Measurements from ENCODE around the gene GAS2L1. TPM values are rescaled to one million over a fixed set of nuclear protein-coding genes. Genes with fewer than 3 reads are reported as not detected.

GAS2L1 gene
- polyA plus RNA-seq, 2 of the 4 experiments (the other 2 are of a cell fraction) = 7.6 to 17.2 TPM

DNA sequence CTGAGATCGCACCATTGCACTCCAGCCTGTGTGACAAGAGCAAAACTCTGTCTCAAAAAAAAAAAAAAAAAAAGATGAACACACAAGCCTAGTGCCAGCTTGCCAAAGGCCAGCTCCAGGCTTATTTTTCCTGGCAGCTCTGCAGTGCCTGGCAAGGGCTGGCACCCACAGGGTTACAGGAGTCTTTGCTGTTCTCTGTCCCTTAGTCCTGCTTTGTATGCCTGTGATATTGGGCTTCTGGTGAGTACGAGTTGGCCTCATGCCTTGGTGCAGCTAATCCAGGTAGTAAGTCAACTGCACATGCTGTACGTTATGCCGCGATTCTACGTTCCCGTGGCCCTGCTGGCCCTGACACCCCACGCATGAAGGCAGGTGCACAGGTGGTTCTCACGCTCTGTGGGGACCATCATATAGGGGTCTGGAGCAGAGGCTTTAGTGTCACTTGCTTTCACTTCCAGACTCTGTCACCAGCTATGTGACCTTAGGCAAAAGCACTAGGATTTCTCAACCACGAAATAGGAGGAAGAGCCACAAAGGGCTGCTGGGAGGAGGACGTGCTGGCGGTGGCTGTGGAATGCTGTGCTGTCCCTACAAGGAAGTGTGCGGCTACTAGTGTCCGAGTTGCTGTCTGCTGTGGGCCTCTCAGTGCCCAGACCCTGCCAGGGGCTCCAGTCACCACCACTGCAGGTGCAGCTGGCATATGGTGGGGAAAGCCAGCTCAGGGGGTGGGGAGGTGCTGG is 30.5 kb downstream of the GAS2L1 start:
- TF ChIP-seq ZC3H11A (IDR thresholded peaks at IDR 0.05) (no peak), CTCF (IDR thresholded peaks at IDR 0.05) (no peak), FOSB (CRISPR knock-in tag; IDR thresholded peaks at IDR 0.05) (no peak), FOXS1 (CRISPR knock-in tag; IDR thresholded peaks at IDR 0.05) (no peak), MAFK (IDR thresholded peaks at IDR 0.05; ENCODE audit: partially characterized antibody) (no peak), PHF8 (IDR thresholded peaks at IDR 0.05; ENCODE audit: borderline replicate concordance, low read depth) (no peak), TP53 (CRISPR knock-in tag; IDR thresholded peaks at IDR 0.05) (no peak), MYC (IDR thresholded peaks at IDR 0.05; ENCODE audit: borderline replicate concordance, low read length) (no peak)
- TF ChIP-seq, protein P1, sequence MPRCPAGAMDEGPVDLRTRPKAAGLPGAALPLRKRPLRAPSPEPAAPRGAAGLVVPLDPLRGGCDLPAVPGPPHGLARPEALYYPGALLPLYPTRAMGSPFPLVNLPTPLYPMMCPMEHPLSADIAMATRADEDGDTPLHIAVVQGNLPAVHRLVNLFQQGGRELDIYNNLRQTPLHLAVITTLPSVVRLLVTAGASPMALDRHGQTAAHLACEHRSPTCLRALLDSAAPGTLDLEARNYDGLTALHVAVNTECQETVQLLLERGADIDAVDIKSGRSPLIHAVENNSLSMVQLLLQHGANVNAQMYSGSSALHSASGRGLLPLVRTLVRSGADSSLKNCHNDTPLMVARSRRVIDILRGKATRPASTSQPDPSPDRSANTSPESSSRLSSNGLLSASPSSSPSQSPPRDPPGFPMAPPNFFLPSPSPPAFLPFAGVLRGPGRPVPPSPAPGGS (IDR thresholded peaks at IDR 0.05) = no peak
- Histone ChIP-seq H3K4me1 (peaks cover 5% of the 10 kb centered on the region; the same call in 2 of the 3 replicates), H3K27ac (no peak overlapping the region), H3K9me3 (no peaks in the 10 kb centered on the region), H3K4me2 (no peak overlapping the region), H3K4me3 (no peak overlapping the region)
- DNase-seq (ENCODE audit: low read depth in 1 of 2, low spot score in 1 of 2) (no peak), FAIRE-seq (peak; percentile 7), ATAC-seq (no peak)
- CTCF ChIA-PET = interaction anchor here (0.7 kb wide), 1 partner anchor 30 kb away, joined by 3 read pairs; the partner anchor contains the start of gene GAS2L1
- 92% methylated on average over 14 of the region's 14 CpGs for WGBS (ENCODE audit: missing lambda C conversion rate)
- POLR2A ChIA-PET = no interaction called here

GRCh38 chr22:29337631-29338284 is 31.3 kb downstream of the GAS2L1 start:
- ATAC-seq (no peak), FAIRE-seq (no peak), DNase-seq (ENCODE audit: low read depth in 1 of 2, low spot score in 1 of 2) (no peak)
- Histone ChIP-seq H3K4me1 (peaks cover 5% of the 10 kb centered on the region; the same call in 2 of the 3 replicates), H3K27ac (no peak overlapping the region), H3K9me3 (no peaks in the 10 kb centered on the region), H3K4me2 (no peak overlapping the region), H3K4me3 (no peak overlapping the region)
- TF ChIP-seq SREBF2 (IDR thresholded peaks at IDR 0.05) = no peak
- TF ChIP-seq SMC3 (IDR thresholded peaks at IDR 0.05) = no peak
- no peak for TF ChIP-seq MAZ (IDR thresholded peaks at IDR 0.05; ENCODE audit: borderline replicate concordance, low read depth, low read length)
- no peak for TF ChIP-seq RNF2 (IDR thresholded peaks at IDR 0.05; ENCODE audit: borderline replicate concordance, low read depth)
- WGBS (ENCODE audit: missing lambda C conversion rate) = 90% methylated on average over 11 of the region's 12 CpGs
- ChIA-PET POLR2A (no interaction called here), CTCF (interaction anchor here (0.7 kb wide), 1 partner anchor 31 kb away, joined by 3 read pairs; the partner anchor contains the start of gene GAS2L1)

GRCh38 chr22:29338398-29338797 is 31.9 kb downstream of the GAS2L1 start:
- FAIRE-seq (no peak), ATAC-seq (no peak), DNase-seq (ENCODE audit: low read depth in 1 of 2, low spot score in 1 of 2) (no peak)
- 88% methylated on average over 6 of the region's 6 CpGs for WGBS (ENCODE audit: missing lambda C conversion rate)
- ChIA-PET CTCF (no interaction called here), POLR2A (no interaction called here)
- H3K27ac ChIP-seq = no peak overlapping the region
- no peak overlapping the region for H3K4me3 ChIP-seq
- H3K4me2 ChIP-seq = no peak overlapping the region
- no peaks in the 10 kb centered on the region for H3K9me3 ChIP-seq
- peaks cover 5% of the 10 kb centered on the region; the same call in 2 of the 3 replicates for H3K4me1 ChIP-seq
- TF ChIP-seq POLR2AphosphoS2 (conservative IDR thresholded peaks at IDR 0.05; ENCODE audit: low read length) = no peak
- TF ChIP-seq, protein P2, sequence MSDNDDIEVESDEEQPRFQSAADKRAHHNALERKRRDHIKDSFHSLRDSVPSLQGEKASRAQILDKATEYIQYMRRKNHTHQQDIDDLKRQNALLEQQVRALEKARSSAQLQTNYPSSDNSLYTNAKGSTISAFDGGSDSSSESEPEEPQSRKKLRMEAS (IDR thresholded peaks at IDR 0.05) = no peak
- no peak for TF ChIP-seq JUNB (IDR thresholded peaks at IDR 0.05)
- TF ChIP-seq ELK1 (IDR thresholded peaks at IDR 0.05; ENCODE audit: low read depth, low read length) = no peak
- no peak for TF ChIP-seq HOXB5 (CRISPR knock-in tag; IDR thresholded peaks at IDR 0.05)
- TF ChIP-seq EHMT2 (IDR thresholded peaks at IDR 0.05; ENCODE audit: low read depth) = no peak
- no peak for TF ChIP-seq KDM1A (IDR thresholded peaks at IDR 0.05; ENCODE audit: low read depth)

All from A549 (cell line).